SW 1271 (cell line): ENCODE measurements around the gene PFKFB3.

ENCODE experiments used
- DNase-seq, 2 experiments: peaks; one replicate each; lab custom pipeline; 2025; lab: John Stamatoyannopoulos, UW

Gene PFKFB3

GRCh38 chr10:6300784-6301460, 98.2 kb downstream of the PFKFB3 start:
- DNase-seq = no peak

- DNase-seq = no peak
Observed at GRCh38 chr10:6301488-6302075, 98.8 kb downstream of the PFKFB3 start.
